Measurements from ENCODE around the gene OR5H6.

Gene OR5H6

GRCh38 chr3:98263944-98264343 lies at the start of gene OR5H6:
OR5H6 (plus strand) TSS chr3:98264244; CDS start chr3:98264333, 89 bp downstream.
- TF ChIP-seq POLR2A (IDR thresholded peaks at IDR 0.05; ENCODE audit: extremely low read depth, insufficient read length) (no peak), MYC (IDR thresholded peaks at IDR 0.05; ENCODE audit: low read depth, low read length) (no peak), CTCF (IDR thresholded peaks at IDR 0.05; ENCODE audit: low read depth, low read length) (no peak), MAX (IDR thresholded peaks at IDR 0.05; ENCODE audit: low read depth, low read length) (no peak)
- H3K4me3 ChIP-seq (ENCODE audit: low read depth, low read length): no peak within 1 kb of the TSS
- DNase-seq (ENCODE audit: low read depth): no peak

- TF ChIP-seq CTCF (IDR thresholded peaks at IDR 0.05; ENCODE audit: low read depth, low read length) (no peak), MAX (IDR thresholded peaks at IDR 0.05; ENCODE audit: low read depth, low read length) (no peak), POLR2A (IDR thresholded peaks at IDR 0.05; ENCODE audit: extremely low read depth, insufficient read length) (no peak), MYC (IDR thresholded peaks at IDR 0.05; ENCODE audit: low read depth, low read length) (no peak)
- no peak overlapping the region for H3K4me3 ChIP-seq (ENCODE audit: low read depth, low read length)
- DNase-seq (ENCODE audit: low read depth): no peak
Measured at GRCh38 chr3:98215051-98215450, 49.0 kb upstream of the OR5H6 start.

GRCh38 chr3:98223907-98224672 lies 40.0 kb upstream of the OR5H6 start:
- H3K4me3 ChIP-seq (ENCODE audit: low read depth, low read length): no peak overlapping the region
- no peak for DNase-seq (ENCODE audit: low read depth)
- TF ChIP-seq MYC (IDR thresholded peaks at IDR 0.05; ENCODE audit: low read depth, low read length): no peak
- TF ChIP-seq POLR2A (IDR thresholded peaks at IDR 0.05; ENCODE audit: extremely low read depth, insufficient read length): no peak
- TF ChIP-seq MAX (IDR thresholded peaks at IDR 0.05; ENCODE audit: low read depth, low read length): no peak
- no peak for TF ChIP-seq CTCF (IDR thresholded peaks at IDR 0.05; ENCODE audit: low read depth, low read length)

- no peak for TF ChIP-seq CTCF (IDR thresholded peaks at IDR 0.05; ENCODE audit: low read depth, low read length)
- TF ChIP-seq POLR2A (IDR thresholded peaks at IDR 0.05; ENCODE audit: extremely low read depth, insufficient read length): no peak
- TF ChIP-seq MAX (IDR thresholded peaks at IDR 0.05; ENCODE audit: low read depth, low read length): no peak
- TF ChIP-seq MYC (IDR thresholded peaks at IDR 0.05; ENCODE audit: low read depth, low read length): no peak
- no peak for DNase-seq (ENCODE audit: low read depth)
Measured at GRCh38 chr3:98232489-98232888, 31.6 kb upstream of the OR5H6 start.

GRCh38 chr3:98233468-98233867 lies 30.6 kb upstream of the OR5H6 start:
- TF ChIP-seq CTCF (IDR thresholded peaks at IDR 0.05; ENCODE audit: low read depth, low read length) (no peak), POLR2A (IDR thresholded peaks at IDR 0.05; ENCODE audit: extremely low read depth, insufficient read length) (no peak), MYC (IDR thresholded peaks at IDR 0.05; ENCODE audit: low read depth, low read length) (no peak), MAX (IDR thresholded peaks at IDR 0.05; ENCODE audit: low read depth, low read length) (no peak)
- no peak overlapping the region for H3K4me3 ChIP-seq (ENCODE audit: low read depth, low read length)
- no peak for DNase-seq (ENCODE audit: low read depth)

More at GRCh38 chr3:98232489-98232888, 31.6 kb upstream of the OR5H6 start:
- H3K4me3 ChIP-seq (ENCODE audit: low read depth, low read length): no peak overlapping the region

Measured in NB4 (cell line).